Activated CD4-positive, alpha-beta T cell treated with anti-CD3 and anti-CD28 coated beads for 24 hours (primary cell): ENCODE measurements around the gene SERPINI1.
"Not testable (repeated sequence)": the region's sequence is repeated elsewhere in the genome, so short reads cannot be mapped to it uniquely, and the experiment has no call there.

Source experiments
- DNase-seq, 2 donors: peaks; one replicate each; pipeline ENCODE4 v3.0.0-alpha.2; 2020; ENCODE audit warnings: low read depth in 2 of 2

SERPINI1 gene

DNA sequence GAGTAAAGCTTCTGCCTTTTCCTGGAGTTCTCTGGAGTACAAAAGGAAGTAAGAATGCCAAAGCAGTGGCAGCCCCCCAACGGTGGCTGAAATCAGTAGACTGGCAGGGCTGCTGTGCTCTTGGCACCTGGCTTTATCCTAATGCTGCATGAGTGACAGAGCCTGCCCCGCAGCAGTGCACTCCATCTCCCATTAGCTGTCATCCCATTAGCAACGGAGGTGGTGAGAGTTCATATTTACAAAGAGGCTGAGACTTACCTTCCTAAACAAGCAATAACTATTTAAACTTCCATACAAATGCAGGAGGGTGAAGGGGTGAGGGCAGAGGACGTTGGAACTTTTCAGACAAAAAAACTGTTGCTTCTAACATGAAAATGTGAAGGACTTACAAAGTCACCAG is 51.9 kb downstream of the SERPINI1 start:
- DNase-seq: no peak

DNA sequence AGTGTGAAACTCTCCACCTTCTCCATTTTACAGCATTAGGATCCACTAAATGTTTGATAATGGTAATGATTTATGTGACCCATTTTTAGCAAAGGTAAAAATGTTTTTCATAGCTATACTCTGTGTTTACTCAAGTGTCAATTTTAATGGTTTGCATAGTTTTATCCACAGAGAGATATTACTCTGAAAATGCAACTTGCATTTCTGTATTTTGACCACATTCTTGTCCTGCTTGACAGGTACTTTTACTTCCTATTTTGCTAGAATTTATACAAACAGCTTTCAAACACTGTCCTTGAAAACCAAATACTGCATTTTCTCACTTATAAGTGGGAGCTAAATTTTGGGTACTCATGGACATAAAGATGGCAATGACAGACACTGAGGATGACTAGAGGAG is 62.9 kb downstream of the SERPINI1 start:
- no peak for DNase-seq

GRCh38 chr3:167808910-167809309 is 73.4 kb downstream of the SERPINI1 start:
- DNase-seq: no peak

DNA sequence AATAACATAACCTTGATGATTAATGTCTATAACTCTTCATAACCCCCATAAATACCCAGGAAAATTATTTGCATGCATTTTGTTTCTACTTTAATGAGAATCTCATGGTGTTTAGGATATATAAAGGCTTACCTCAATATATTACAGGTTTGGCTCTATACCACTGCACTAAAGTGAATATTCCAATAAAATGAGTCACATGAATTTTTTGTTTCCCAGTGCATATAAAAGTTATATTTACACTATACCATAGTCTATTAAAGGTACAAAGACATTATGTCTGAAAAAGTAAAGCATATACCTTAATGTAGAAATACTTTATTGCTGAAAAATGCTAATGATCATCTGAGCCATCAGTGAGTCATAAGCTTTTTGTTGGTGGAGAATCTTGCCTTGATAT is 74.7 kb downstream of the SERPINI1 start:
- no peak for DNase-seq

- no peak for DNase-seq
Measured at GRCh38 chr3:167811031-167811430, 75.5 kb downstream of the SERPINI1 start.

DNA sequence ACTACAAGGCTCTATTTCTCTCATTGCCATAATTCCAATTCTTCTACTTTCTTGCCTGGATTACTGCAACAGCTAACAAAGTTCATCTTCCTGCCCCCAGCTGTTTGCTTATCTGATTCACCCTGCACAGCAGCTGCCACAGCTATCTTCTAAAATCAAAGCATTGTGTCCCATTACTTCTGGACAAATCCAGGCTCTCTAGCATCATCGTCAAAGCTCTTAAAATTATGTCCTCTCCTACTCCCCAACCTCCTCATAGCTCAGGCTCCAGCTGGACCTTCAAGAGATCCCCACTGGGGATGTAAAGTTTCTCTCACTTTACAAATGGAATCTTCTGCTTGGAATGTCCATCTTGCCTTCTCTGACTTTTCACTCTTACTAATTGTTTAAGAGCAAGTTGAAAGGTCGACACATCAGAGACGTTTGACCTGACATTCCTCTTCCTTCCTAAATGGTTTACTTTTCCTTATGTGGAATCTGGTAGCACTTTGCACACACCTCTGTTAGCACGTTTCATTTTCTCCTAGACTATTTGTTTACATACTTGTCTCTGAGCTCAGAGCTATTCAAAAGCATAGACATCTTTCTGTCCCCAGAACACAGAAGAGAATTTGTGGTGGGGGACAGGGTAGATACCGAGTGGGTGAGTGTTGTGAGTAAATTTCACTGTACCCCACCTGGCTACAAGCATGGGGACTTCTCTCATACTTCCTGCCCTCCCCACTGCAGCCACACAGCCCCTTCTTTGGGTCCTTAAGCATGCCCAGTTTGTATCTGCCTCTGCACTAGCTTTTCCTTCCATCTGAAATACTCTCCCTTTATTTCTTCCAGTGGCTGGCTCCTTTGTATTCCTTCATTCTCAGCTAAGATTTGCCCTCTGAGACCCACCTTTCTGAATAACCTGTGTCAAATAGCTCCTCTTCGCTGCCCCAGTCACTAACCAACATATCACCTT is 77.9 kb downstream of the SERPINI1 start:
- no peak for DNase-seq

DNA sequence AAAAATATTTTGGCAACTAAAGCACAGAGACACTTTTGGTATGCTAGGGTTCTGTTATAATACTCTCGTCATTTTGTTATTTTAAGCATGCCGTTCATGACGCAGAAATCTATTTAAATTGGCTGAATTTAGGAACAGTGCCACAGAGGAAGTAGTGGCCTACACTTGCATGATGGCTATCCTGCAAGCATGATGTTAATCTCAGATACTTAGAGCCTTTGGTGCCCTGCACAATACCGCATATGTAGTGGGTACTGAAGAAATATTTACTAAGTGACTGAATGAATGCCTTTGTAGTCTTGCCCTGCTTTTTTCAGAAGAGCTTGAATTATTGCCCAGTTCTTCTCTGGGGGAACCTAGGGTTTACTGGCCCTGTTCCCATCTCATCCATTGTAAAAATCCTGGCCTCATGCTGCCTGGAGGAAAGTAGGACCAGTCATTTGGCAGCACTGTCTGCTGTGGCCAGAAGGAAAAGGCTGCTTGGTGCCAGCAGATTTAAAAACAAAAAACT is 79.0 kb downstream of the SERPINI1 start:
- no peak for DNase-seq

DNA sequence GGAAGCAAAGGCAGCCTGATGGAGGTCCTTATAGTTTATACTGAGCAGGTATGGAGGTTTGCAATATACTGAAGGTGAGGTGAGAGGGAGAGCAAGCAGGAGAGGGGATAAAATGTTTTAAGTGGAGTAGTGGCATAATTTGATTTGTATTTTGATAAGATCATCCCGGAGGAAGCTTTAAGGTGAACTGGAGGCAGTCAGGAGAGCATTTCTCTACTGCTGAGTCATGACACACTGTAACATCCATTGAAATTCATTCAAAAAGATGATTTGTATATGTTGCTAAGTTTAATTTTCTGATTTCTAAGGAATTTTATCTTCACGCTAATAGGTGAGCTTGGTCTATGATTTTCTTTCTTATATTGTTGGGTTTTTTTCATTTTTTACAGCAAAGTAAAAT is 81.4 kb downstream of the SERPINI1 start:
- no peak for DNase-seq

GRCh38 chr3:167820102-167820865 is 84.8 kb downstream of the SERPINI1 start:
- no peak for DNase-seq

DNA sequence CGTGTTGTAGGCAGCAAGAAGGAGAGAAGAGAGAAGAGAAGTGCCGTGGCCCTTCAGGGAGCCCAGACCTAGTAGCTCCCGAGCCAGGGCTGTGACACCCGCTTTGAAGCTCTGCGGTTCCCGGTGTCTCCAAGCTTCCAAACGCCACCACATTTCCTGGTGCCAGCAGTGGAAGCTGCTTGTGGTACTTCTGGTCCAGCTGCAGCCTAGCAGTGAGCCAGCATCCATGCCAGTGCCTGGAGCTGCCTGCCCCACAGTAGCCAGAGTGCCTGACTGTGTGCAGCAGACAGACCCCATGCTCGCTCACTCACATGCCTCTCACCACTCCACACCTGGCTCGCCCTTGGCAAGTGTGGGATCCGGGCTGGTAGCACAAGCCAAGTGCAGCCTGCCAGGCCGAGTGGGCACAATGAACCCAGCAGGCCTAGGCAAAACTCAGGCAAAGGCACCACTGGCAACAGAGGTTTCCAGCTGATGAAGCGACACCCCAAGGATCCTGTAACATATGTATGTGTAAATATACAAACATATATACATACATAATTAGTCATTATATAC is 85.8 kb downstream of the SERPINI1 start:
- no peak for DNase-seq

DNA sequence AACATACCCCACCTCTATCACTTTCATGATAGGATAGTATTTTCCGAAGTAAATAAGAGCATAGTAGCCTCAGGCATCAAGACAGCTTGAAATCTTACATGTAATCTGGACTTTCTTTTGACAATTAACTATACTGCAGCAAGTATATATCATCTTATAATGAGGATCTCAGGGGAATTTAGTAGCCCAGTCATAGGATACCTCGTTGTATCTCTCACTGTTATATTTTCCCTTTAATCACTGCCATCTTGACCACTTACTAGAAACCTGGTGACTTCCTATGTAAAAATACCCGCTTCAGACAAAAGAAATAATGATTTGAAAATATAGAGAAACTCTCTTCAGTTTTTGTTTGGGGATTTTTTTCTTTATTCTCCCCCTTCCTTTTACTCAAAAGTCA is 88.2 kb downstream of the SERPINI1 start:
- DNase-seq: no peak

DNA sequence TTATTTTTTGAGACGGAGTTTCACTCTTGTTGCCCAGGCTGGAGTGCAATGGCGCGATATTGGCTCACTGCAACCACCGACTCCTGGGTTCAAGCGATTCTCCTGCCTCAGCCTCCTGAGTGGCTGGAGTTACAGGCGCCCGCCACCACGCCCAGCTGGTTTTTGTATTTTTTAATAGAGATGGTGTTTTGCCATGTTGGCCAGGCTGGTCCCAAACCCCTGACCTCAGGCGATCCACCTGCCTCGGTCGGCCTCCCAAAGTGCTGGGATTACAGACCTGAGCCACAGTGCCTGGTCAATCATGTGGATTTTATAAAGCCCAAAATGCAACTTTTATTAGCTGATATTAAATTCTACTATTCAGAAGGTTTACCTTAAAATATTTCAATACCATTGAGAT is 92.1 kb downstream of the SERPINI1 start:
- not testable (repeated sequence) for DNase-seq

DNA sequence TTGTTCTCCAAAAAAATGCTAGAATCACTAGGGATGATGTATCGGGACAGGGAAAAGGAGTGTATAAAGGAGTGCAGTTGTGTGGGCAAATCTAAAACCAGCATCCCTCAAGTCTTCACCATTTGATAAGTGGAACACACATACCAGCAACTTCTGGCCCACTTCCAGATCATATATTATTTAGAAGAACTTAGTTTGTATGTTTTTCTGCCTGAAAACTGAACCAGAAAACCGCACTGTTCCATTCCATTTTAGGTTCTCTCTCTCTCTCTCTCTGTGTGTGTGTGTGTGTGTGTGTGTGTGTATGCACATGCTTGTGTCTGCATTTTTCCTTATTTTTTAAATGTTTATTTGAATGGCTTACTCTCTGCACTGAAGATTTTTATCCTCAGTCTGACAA is 93.5 kb downstream of the SERPINI1 start:
- DNase-seq: no peak

DNA sequence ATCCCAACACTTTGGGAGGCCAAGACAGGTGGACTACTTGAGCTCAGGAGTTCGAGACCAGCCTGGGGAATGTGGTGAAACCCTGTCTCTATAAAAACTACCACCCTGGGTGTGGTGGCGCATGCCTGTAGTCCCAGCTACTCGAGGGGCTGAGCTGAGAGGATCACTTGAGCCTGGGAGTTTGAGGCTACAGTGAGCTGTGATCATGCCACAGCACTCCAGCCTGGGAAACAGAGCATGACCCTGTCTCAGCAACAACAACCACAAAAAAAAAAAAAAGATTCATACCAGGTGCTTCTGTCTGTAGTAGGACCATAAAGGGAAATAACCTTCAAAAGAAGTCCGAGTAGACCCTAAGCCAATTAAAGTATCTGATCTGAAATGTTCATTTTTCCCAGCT is 94.5 kb downstream of the SERPINI1 start:
- DNase-seq: no peak

DNA sequence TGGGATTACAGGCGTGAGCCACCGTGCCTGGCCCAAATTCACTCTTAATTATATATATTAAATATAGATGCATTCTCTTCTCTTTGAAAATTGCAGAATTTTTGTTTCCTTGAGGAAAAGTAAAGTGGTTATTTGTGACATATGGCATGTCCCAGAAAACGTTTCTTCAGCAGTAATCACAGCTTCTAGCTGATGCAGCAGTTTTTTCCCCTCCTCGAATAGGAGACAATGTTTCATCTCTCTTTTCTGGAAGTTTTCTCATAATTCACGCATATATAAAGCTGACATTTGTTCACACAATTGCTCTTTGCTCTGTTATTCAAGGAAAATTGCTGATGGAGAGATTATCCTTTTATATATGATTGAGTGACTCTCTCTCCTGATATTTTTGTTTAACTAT is 99.8 kb downstream of the SERPINI1 start:
- DNase-seq: no peak

DNA sequence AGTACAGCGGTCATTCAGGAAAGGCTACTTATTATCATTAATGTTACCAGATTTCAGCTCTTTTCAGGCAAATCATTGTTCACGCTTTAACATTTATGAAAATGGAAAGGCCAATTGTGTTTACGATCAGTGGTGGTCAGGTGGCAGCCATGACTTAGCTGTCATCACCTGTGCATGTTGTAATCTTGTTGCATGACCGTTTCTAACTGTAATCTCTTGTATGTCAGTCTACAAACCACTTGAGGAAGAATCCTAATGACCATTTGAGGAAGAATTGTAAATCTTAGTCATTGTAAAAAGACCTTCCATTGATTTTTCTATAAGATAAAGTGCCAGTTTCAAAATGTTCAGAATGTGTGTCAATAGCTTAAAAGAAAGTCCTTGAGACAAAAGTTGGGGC is 100.4 kb downstream of the SERPINI1 start:
- no peak for DNase-seq

DNA sequence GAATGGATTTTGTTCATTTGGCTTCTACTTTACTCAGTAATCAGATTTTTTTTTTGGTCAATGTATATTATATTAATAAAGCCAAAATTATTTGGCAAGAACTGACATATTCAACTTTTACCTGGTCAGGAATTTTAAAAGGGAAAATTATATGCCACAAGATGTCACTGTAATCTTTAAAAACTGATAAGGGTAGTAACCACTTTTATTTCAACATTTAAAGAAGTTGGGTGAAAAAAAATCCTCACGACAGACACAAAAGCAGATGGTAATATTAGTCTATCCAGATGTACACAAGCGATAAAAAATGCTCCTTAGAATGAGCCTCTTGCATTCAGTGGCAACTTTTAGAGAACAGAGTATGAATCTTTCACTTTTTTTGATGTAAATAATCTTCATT is 101.9 kb downstream of the SERPINI1 start:
- DNase-seq: no peak

GRCh38 chr3:167839460-167840134 is 104.1 kb downstream of the SERPINI1 start:
- DNase-seq: no peak

- DNase-seq: no peak
Measured at GRCh38 chr3:167840247-167840646, 104.7 kb downstream of the SERPINI1 start.

DNA sequence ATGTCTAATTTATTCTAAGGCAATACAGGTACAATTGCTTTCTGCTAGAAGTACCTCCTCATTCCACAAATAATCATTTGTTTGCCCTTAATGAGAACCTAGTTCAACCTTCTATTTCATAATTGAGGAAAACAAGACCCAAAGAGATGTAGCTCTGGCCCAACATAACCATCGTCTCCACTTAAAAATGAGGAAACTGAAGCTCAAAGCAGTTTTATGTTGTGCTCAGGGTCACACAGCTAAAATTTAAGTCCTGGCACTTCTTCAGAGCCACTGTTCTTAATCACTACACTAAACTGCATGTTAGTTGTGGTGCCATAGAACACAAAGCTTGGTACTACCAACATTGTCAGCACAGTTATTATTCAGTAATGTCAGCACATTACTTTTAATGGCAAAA is 108.0 kb downstream of the SERPINI1 start:
- DNase-seq: no peak

DNA sequence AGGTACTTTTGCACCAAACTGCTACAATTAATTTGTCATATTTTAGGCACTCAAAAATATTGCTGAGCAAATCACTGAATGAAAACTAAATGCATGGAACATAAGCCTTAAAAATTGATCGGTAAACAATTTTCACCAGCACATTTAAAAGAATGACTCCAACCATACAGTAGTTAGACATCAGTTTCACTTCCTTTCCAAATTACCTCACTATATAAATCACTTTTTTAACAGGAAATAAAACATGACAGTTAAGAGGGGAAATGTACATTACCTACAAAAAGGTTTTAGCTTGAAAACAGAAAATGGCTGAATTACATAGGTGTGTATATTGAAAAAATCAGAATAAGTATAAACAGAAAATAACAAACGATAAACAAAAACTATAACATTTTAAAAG is 108.4 kb downstream of the SERPINI1 start:
- DNase-seq: no peak

DNA sequence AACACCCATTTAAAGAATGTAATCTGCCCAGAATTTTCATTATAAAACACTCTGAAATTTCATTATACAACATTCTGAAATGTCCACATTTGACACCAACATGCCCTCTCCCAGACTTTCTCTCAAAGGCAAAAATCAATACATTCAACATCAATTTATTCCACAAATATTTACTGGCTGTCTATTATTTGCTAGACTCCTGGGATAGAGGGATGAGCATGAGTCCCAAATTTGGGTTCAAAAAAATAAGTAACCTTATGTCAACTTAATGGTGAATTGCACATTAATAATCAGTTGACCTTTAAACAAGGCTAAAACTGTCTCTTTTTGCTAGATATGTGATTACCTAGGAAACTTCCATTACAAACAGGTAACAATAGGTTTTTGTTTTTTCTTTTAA is 109.0 kb downstream of the SERPINI1 start:
- DNase-seq: no peak
